Non-pigmented ciliary epithelial cell (primary cell): ENCODE data around the gene LRP1B.

Source experiments
- DNase-seq: peaks from one replicate; pipeline ENCODE4 v3.0.0-alpha.2; 2010; ENCODE audit warnings: low read depth

Gene LRP1B

GRCh38 chr2:140808820-140809219 lies 1322.0 kb downstream of the LRP1B start:
- DNase-seq: no peak

DNA sequence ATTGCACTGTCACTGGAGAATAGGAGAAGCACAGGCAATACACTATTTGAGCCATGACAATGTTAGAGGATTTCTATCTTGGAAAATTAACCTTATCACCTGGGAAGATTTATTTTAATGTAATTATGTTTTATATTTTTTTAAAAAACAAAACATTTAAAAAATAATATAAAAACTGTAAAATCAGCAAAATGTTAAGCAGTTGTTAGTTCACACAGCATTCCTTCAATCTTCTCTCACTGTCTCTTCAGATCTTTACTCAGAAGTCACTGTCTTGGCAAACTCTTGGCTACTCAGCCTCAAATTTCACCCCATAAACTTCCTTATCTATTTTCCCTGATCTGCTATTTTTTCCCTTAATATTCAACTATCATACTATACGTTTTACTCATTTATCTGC lies 1322.6 kb downstream of the LRP1B start:
- DNase-seq: no peak

DNA sequence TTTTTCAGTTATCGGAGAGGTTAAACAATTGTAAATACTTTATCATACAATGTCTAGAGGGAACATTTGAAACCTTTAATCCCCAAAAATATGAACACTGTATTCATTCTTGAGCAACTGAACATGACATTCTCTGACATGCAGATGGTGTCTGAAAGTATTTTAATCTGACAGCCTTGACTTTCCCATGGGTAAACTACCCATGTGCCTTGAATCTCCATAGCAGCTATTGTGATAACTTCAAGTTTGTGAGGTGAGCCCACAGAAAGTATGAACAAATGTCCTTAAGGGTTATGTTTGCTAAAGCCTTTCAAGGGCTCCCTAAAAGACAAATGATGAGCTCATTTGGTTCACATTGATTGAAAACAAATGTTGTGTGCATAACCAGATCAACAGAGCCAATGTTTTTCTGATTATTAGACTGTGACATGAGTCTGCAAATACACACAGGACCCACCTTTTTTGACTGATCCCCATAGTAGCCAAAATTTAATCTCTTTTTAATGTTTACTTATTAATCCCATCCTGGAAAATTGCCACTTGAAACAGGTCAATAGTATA lies 1326.0 kb downstream of the LRP1B start:
- DNase-seq: no peak

DNA sequence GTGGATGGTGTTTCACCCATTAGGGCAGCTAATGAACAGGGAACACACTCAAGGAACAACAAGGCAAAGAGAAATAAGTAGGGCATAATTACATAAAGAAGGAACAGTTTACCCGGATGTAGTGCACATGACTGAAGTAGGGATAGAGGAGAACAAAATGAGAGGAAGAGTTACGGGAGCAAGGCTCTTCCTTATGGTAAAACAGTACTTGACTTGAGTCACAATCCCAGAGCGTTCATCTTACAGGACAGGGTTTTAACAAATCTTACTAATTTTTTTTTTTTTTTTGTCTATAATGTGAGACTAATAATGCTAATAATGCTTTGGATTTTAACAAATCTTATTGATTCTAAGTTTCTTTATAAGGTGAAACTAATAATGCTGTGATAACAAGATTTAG lies 1329.5 kb downstream of the LRP1B start:
- DNase-seq: no peak

GRCh38 chr2:140797718-140798117 lies 1333.1 kb downstream of the LRP1B start:
- no peak for DNase-seq

- DNase-seq: no peak
Measured at GRCh38 chr2:140791802-140792201, 1339.0 kb downstream of the LRP1B start.

GRCh38 chr2:140786585-140786984 lies 1344.2 kb downstream of the LRP1B start:
- DNase-seq: no peak

- DNase-seq: no peak
Measured at GRCh38 chr2:140775411-140775810, 1355.4 kb downstream of the LRP1B start.

DNA sequence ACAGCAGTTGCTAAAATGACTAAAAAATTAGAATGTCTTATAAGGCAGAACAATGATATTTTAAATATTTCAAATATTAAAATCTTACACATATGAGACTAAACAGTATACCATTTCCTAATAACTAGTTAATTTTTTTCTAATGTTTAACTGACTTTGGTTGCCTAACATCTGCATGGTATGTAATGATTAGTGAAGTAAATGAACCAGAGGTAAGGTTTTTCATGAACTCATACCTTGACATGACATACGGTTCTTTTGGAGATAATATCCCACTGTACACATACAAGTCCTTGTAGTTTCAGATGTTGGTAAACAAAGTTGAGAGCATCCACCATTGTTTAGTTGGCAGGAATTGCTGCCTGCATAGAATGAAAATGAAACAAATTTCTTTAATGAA lies 1360.2 kb downstream of the LRP1B start:
- no peak for DNase-seq

DNA sequence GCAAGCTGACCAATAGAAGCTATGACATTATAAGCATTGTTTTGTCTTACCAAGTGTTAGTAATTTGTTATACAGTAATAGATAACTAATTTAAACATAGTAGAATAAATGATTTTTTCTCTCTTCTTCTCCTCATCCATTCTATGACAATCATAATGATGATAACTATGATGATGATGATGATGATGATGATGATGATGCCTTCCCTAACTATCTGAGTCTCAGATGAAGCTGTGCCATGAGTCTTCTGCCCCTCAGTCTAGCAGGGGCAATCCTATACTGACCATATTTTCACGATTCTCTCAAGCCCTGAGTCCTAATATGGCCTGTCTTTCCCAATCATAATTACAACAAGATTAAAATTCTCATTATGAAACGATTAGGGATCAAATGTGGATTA lies 1369.0 kb downstream of the LRP1B start:
- DNase-seq: no peak

DNA sequence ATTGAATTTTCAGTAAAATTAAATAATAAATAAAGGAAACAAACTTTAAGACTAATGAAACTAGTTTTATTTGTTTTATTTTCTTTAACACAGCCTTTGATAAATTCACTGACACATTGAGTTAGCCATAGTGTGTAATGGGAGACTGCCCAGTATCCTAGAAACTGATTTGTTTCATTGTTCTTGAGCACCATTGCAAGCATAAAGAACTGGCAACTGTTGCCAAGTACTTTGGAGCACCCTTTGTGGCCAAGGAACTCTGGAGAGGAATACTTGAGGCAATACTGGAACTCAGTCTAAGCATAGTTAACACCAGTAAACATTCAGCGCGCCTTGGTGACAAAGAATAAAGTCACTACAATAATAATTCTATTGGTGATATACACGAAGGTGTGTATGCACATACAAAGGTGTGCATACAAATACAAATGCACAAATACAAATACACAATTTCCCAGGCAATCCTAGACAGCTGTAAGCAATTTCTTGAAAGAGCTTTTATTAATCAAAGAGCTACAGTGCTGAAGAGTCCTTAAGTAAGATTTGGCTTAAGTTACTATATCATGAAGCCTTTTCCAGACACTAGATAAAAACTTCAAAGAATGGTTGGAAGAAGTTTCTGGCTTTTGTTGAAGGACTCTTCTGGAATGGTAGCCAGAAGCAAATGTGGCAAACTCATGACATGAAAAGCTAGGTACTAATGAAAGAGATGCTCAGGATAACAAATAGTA lies 1371.2 kb downstream of the LRP1B start:
- DNase-seq: no peak

GRCh38 chr2:140747665-140748064 lies 1383.2 kb downstream of the LRP1B start:
- no peak for DNase-seq

DNA sequence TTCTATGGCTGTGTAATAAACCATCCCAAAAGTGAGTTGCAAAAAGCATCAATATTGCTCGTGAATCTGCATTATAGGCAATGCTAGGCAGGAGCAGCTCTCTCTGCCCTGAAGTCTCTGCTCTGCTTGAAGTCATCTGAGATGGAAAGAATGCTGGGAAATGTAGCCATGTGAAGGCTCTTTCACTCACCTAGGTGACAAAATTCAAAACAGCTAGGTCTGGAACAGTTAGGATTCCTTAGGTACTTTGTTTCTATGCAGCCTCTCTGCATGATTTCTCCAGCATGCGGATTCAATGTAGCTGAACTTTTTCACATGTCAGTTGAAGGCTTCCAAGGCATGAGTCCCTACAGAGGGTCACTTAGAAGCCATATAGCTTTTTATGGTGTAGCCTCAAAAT lies 1383.7 kb downstream of the LRP1B start:
- no peak for DNase-seq

GRCh38 chr2:140744379-140744778 lies 1386.4 kb downstream of the LRP1B start:
- no peak for DNase-seq

DNA sequence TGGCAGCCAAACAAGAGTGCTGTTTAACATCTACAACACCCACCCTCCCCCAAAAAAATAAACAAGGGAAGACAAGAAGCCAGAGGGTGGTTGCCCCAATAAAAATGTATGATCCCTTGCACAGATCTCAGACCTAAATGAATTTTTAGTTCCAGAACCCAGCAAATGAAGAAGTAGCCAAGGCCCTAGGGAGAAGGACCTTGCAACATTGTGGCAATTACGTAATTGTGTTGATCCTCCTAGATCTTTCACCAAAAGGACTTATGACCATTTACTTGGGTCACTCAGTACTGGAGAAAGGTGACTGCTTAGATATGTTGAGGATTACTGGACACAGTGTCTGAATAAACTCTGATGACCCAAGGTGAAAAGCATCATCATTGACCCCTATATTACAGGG lies 1393.8 kb downstream of the LRP1B start:
- DNase-seq: no peak

DNA sequence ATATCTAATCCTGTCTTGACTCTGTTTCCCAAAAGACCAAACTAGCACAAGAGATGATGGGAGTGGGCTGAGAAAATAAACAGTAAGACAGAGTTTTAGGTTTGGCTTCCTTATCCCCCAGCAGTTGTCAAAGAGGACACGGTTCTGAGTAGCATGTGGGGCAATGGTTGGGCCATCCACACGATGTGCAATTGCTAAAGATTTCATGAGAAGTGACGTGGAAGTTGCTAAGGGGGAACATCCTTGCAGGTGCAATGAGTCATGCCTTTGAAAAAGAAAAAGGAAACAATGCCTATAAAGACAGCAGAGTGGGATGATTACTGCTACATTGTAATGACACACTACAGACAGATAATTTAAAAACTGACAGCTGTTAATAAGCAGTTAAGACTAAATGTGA lies 1395.8 kb downstream of the LRP1B start:
- no peak for DNase-seq

DNA sequence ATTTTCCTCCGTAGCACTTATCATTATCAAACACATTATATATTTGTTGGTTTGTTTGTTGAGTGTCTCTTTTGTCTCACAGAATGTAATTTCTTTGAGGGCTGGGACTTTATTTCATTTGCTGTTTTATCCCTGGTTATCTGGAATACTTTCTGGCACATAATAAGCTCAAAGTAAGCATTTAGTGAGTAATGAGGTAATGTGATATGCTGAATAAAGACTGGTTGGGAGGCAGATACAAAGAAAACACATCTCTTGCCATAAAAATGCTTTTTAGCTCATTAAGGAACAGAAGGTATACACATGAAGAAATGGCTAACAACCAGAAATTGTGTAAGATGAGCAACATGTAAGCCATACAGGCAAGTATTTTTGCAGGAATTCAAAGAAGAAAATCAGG lies 1411.8 kb downstream of the LRP1B start:
- DNase-seq: no peak

DNA sequence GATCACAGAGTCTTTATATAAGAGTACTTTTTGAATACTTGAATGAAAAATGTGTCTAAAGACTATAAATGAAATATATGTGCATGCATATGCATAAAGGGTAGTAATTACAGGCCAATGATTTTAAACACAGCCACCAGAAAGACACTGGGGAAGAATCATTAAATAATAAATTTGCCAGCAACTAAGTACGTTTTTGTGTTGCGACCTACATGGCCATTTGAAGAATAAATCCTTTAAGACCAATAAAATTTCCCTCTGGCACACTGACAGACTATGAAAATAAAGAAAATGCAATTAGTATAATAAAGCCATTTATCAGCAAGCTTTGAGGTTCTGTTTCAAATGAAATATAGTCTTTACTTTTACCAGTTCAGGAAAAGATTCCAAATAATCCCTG lies 1413.3 kb downstream of the LRP1B start:
- no peak for DNase-seq

- DNase-seq: no peak
Measured at GRCh38 chr2:140714586-140714985, 1416.2 kb downstream of the LRP1B start.

DNA sequence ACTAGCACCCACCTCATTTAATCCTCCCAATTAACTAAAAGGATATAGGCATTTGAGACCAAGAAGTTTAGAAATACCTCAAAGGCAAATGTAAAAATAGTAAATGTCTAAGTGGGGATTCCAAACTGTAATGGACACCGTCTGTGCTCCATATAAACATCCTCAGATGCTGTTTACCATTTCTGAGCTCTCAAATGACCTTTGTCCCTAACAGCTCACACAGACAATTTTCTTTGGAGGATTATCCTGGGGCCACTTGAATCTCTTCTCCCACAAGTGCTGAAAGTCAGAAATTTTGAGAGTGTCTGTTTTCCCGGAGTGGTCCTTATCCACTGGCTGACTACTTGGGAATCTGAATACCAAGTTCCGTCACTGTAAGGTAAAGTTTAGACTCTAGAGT lies 1418.9 kb downstream of the LRP1B start:
- no peak for DNase-seq

DNA sequence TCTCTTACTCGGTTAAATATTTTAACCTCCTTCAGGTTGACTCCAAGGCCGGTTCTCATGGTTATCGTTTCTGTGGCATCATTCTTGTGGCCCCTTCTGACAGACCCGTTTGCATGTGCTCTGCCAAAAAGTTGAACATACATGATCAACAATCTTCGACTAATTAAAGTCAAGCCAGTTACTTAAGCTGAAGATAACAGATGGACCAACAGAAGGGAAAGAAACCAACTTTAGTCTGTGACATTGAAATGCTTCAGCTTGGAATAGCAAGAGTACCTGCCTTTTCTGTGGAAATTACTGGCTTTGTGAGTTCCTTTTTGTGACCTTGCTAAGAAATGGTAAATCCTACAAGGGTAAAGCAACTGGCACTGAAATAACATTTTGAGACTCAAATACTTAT lies 1429.1 kb downstream of the LRP1B start:
- DNase-seq: no peak

GRCh38 chr2:140698636-140699035 lies 1432.2 kb downstream of the LRP1B start:
- DNase-seq: no peak

DNA sequence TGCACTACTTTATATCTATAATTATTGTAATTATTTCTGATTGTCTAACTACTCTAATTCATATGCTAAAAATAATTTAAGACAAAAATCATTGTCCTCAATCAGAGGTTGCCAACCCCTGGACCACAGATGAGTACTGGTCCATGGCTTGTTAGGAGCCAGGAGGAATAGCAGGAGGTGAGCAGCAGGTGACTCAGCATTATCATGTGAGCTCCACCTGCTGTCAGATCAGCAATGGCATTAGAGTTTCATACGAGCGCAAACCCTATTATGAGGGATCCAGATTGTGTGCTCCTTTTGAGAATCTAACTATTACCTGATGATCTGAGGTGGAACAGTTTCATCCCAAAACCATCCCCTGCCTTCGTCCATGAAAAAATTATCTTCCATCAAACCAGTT lies 1434.4 kb downstream of the LRP1B start:
- DNase-seq: no peak

DNA sequence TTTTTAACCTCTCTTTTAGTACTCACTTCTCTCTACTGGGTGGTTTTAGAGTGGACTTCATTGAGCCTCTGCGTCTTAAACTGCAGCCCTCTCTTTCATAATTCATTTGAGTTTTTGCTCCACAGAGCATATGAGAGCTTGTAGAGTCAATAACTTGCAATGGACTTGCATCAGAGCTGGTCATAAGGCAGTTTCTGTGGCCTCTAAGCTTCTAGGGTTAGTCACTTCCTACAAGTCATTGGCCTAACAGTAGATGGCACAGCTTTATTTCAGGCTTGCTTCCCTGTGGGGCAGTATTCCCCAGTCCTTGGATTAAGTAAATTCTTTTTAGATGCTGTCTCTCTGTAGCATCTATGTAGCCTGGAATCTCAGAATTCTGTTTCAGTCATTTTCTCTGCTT lies 1435.7 kb downstream of the LRP1B start:
- peak; percentile 30 for DNase-seq
